Measurements from ENCODE around the gene CASTOR1.

Gene CASTOR1

DNA sequence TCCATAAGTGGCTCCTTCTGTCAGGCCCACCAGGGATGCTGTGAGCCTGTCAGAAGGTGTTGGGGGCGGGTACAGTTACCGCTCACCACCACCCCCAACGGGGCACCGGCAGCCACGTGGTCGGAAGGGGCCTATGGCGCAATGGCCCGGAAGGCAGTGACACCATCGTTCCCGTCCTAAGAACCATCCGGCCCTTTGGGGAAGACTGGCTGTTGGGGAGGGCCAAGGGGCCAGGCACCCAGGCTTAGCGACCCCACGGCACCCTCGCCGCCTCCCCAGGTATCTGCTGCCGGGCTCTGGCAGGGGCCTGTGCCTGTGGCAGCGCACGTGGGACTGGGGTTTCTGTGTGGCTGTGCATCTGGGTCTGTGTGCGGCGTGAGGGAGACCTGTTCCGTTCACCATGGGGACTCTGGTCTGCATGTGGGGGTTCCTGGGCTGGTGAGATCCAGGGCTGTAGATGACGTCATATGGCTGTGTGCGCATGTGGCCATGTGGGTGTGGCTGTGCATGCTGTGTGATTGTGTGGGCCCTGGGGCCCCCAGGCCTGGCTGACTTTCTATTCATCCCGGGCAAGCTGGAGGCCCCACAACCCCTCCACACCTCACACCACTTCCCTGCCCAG, 23.4 kb downstream of the CASTOR1 start (continued):
- TF ChIP-seq PATZ1 (tag by site-specific recombination; IDR thresholded peaks at IDR 0.05) (0 out of 2 replicates have a peak, but pooled peaks have one; percentile 24), ZNF843 (tag by site-specific recombination; IDR thresholded peaks at IDR 0.05) (no peak)
- TF ChIP-seq, protein P1, sequence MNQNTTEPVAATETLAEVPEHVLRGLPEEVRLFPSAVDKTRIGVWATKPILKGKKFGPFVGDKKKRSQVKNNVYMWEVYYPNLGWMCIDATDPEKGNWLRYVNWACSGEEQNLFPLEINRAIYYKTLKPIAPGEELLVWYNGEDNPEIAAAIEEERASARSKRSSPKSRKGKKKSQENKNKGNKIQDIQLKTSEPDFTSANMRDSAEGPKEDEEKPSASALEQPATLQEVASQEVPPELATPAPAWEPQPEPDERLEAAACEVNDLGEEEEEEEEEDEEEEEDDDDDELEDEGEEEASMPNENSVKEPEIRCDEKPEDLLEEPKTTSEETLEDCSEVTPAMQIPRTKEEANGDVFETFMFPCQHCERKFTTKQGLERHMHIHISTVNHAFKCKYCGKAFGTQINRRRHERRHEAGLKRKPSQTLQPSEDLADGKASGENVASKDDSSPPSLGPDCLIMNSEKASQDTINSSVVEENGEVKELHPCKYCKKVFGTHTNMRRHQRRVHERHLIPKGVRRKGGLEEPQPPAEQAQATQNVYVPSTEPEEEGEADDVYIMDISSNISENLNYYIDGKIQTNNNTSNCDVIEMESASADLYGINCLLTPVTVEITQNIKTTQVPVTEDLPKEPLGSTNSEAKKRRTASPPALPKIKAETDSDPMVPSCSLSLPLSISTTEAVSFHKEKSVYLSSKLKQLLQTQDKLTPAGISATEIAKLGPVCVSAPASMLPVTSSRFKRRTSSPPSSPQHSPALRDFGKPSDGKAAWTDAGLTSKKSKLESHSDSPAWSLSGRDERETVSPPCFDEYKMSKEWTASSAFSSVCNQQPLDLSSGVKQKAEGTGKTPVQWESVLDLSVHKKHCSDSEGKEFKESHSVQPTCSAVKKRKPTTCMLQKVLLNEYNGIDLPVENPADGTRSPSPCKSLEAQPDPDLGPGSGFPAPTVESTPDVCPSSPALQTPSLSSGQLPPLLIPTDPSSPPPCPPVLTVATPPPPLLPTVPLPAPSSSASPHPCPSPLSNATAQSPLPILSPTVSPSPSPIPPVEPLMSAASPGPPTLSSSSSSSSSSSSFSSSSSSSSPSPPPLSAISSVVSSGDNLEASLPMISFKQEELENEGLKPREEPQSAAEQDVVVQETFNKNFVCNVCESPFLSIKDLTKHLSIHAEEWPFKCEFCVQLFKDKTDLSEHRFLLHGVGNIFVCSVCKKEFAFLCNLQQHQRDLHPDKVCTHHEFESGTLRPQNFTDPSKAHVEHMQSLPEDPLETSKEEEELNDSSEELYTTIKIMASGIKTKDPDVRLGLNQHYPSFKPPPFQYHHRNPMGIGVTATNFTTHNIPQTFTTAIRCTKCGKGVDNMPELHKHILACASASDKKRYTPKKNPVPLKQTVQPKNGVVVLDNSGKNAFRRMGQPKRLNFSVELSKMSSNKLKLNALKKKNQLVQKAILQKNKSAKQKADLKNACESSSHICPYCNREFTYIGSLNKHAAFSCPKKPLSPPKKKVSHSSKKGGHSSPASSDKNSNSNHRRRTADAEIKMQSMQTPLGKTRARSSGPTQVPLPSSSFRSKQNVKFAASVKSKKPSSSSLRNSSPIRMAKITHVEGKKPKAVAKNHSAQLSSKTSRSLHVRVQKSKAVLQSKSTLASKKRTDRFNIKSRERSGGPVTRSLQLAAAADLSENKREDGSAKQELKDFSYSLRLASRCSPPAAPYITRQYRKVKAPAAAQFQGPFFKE (tag by site-specific recombination; IDR thresholded peaks at IDR 0.05; ENCODE audit: borderline replicate concordance) = no peak

DNA sequence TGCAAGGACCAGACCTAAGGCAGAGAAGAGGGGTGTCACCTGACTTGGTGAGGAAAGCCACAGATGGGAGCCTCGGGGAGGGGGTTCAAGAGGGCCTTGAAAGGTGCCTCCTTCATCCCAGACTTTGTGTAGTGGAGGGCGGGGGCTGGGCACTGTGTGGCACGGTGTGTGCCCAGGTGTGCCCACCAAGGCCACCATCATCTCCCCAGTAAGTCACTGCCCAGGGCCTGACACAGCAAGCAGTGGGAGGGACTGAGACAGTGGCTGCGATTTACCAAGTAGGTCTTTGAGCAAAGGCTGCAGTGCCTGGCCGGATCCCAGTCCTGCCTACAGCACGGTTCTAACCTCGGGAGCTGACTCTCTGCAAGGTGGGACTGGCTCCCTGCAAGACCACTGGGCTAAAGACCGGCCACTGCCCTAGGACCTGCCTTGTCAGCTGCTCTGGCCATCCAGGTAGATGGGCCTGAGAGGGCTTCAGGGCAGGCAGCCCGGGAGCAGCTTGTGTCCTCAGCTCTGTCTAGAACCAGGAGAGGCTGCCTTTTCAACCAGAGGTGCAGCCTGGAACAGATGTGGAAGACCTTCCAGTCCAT, 24.1 kb downstream of the CASTOR1 start:
- H3K4me3 ChIP-seq (ENCODE audit: low read depth, low read length) = no peak overlapping the region
- ChIA-PET POLR2A (no interaction called here), CTCF (interaction anchor here (0.6 to 3.4 kb wide), 6 partner anchors 15 to 581 kb away, joined by 3 to 54 read pairs (median 4); partner anchors contain the start of gene TBC1D10A)

DNA sequence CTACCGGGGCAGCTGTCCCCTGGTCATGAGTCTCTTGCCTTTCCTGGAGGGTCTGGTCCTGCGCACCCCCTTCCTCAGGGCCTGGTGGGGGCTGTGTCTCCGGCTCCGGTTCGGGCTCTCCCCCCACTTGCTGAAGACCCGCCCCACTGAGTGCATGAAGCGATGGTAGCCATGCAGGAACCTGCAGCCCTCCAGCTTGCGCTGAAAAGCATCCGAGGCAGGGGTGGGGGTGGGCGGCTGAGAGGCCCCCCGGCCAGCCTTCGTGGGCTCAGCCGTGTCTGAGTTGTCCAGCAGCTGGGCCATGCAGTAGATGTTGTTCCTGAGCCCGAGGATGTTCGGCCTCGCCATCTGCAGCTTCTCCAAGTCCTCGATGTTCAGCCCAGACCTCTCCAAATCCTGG, 25.4 kb downstream of the CASTOR1 start:
- ChIA-PET CTCF (interaction anchor here (0.7 to 3.4 kb wide), 20 partner anchors 9 to 868 kb away, joined by 3 to 54 read pairs (median 5); partner anchors contain the start of gene TBC1D10A), POLR2A (interaction anchor here (1.4 to 1.9 kb wide), 2 partner anchors 93 to 123 kb away, joined by 3 to 7 read pairs; partner anchors contain the start of genes CCDC157, RNF215 and SF3A1)
- no peak overlapping the region for H3K27ac ChIP-seq (ENCODE audit: extremely low read depth, low read depth, low read length)
- H3K9me3 ChIP-seq (ENCODE audit: control insufficient read depth, insufficient read depth, low read depth, low read length) = no peaks in the 10 kb centered on the region
- H3K4me1 ChIP-seq (ENCODE audit: control insufficient read depth, insufficient read depth, low read length) = no peaks in the 10 kb centered on the region
- H3K36me3 ChIP-seq (ENCODE audit: control insufficient read depth in 2 of 2, insufficient read depth in 1 of 2, low read length in 2 of 2) = no peaks in the 10 kb centered on the region
- no peak overlapping the region for H3K4me3 ChIP-seq (ENCODE audit: low read depth, low read length)
- no peak for TF ChIP-seq ZNF132 (tag by site-specific recombination; IDR thresholded peaks at IDR 0.05; ENCODE audit: borderline replicate concordance)
- TF ChIP-seq ZNF768 (tag by site-specific recombination; IDR thresholded peaks at IDR 0.05) = no peak
- no peak for TF ChIP-seq ZNF561 (tag by site-specific recombination; IDR thresholded peaks at IDR 0.05; ENCODE audit: borderline replicate concordance)
- TF ChIP-seq ZNF37A (tag by site-specific recombination; IDR thresholded peaks at IDR 0.05) = no peak
- TF ChIP-seq BCL11A (tag by site-specific recombination; IDR thresholded peaks at IDR 0.05; ENCODE audit: low read depth) = no peak
- no peak for TF ChIP-seq ZNF544 (tag by site-specific recombination; IDR thresholded peaks at IDR 0.05)
- TF ChIP-seq AEBP2 (tag by site-specific recombination; IDR thresholded peaks at IDR 0.05; ENCODE audit: borderline replicate concordance) = no peak
- TF ChIP-seq RBAK (tag by site-specific recombination; IDR thresholded peaks at IDR 0.05) = no peak
- TF ChIP-seq ZBTB49 (tag by site-specific recombination; IDR thresholded peaks at IDR 0.05; ENCODE audit: low read depth) = no peak

More for the DNA sequence above, 24.1 kb downstream of the CASTOR1 start:
- H3K27ac ChIP-seq (ENCODE audit: extremely low read depth, low read depth, low read length) = no peak overlapping the region
- no peaks in the 10 kb centered on the region for H3K9me3 ChIP-seq (ENCODE audit: control insufficient read depth, insufficient read depth, low read depth, low read length)
- H3K36me3 ChIP-seq (ENCODE audit: control insufficient read depth in 2 of 2, insufficient read depth in 1 of 2, low read length in 2 of 2) = no peaks in the 10 kb centered on the region
- no peak for TF ChIP-seq ZIC2 (tag by site-specific recombination; IDR thresholded peaks at IDR 0.05)
- TF ChIP-seq, protein P2, sequence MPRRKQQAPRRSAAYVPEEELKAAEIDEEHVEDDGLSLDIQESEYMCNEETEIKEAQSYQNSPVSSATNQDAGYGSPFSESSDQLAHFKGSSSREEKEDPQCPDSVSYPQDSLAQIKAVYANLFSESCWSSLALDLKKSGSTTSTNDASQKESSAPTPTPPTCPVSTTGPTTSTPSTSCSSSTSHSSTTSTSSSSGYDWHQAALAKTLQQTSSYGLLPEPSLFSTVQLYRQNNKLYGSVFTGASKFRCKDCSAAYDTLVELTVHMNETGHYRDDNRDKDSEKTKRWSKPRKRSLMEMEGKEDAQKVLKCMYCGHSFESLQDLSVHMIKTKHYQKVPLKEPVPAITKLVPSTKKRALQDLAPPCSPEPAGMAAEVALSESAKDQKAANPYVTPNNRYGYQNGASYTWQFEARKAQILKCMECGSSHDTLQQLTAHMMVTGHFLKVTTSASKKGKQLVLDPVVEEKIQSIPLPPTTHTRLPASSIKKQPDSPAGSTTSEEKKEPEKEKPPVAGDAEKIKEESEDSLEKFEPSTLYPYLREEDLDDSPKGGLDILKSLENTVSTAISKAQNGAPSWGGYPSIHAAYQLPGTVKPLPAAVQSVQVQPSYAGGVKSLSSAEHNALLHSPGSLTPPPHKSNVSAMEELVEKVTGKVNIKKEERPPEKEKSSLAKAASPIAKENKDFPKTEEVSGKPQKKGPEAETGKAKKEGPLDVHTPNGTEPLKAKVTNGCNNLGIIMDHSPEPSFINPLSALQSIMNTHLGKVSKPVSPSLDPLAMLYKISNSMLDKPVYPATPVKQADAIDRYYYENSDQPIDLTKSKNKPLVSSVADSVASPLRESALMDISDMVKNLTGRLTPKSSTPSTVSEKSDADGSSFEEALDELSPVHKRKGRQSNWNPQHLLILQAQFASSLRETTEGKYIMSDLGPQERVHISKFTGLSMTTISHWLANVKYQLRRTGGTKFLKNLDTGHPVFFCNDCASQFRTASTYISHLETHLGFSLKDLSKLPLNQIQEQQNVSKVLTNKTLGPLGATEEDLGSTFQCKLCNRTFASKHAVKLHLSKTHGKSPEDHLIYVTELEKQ (tag by site-specific recombination; IDR thresholded peaks at IDR 0.05; ENCODE audit: borderline replicate concordance) = no peak
- TF ChIP-seq ZNF302 (tag by site-specific recombination; IDR thresholded peaks at IDR 0.05; ENCODE audit: low read depth) = no peak
- H3K4me1 ChIP-seq (ENCODE audit: control insufficient read depth, insufficient read depth, low read length) = no peaks in the 10 kb centered on the region
